HepG2 (cell line): ENCODE results near the gene KRT82.

Experiments used
- DMAP1 ChIP-seq: IDR thresholded peaks from 2 replicates; pipeline ENCODE4 v1.6.1; 2016
- EP300 ChIP-seq, 3 experiments: sonication (generic) in 1 of 3; formaldehyde crosslinking in 1 of 3; IDR thresholded peaks; 2 replicates each; pipeline versions ENCODE4 v1.5.1 to v1.6.1; 2011 to 2020; ENCODE audit warnings: low read depth in 2 of 3, low read length in 2 of 3, borderline replicate concordance in 1 of 3, improper control_type of control experiment in 1 of 3, mild to moderate bottlenecking in 1 of 3, missing genetic modification reagents in 1 of 3, moderate library complexity in 1 of 3
- POLR2A ChIP-seq, 2 experiments: IDR thresholded peaks; 2 replicates each; pipeline ENCODE4 v1.6.1; 2011; ENCODE audit warnings: low read depth in 2 of 2, low read length in 2 of 2, mild to moderate bottlenecking in 1 of 2, moderate library complexity in 1 of 2; ENCODE audit not compliant: insufficient read depth in 1 of 2
- TCF12 ChIP-seq, 2 experiments: fragments of 450-650 bp in 1 of 2; sonication (generic) in 1 of 2; formaldehyde crosslinking in 1 of 2; IDR thresholded peaks; 2 replicates each; pipeline versions ENCODE4 v1.6.1 to v1.8.0; 2017 to 2022; ENCODE audit warnings: antibody characterized with exemption in 1 of 2, mild to moderate bottlenecking in 1 of 2, missing genetic modification reagents in 1 of 2, moderate library complexity in 1 of 2
- ZNF703 ChIP-seq: sonication (generic); formaldehyde crosslinking; IDR thresholded peaks from 2 replicates; pipeline ENCODE4 v1.5.1; 2020; ENCODE audit warnings: missing genetic modification reagents, mild to moderate bottlenecking, moderate library complexity, borderline replicate concordance
- TF ChIP-seq, protein P1 (sequence below): sonication (generic); formaldehyde crosslinking; IDR thresholded peaks from 2 replicates; pipeline ENCODE4 v1.5.0; 2020; ENCODE audit warnings: mild to moderate bottlenecking, missing genetic modification reagents, moderate library complexity
- TF ChIP-seq, protein P2 (sequence below), 2 experiments: sonication (generic) in 1 of 2; formaldehyde crosslinking in 1 of 2; IDR thresholded peaks; 2 replicates each; pipeline versions ENCODE4 v1.4.0 to v1.6.1; 2018 to 2020; ENCODE audit warnings: missing genetic modification reagents in 2 of 2, borderline replicate concordance in 1 of 2, low read depth in 1 of 2, mild to moderate bottlenecking in 1 of 2, missing biosample characterization in 1 of 2

DNA sequence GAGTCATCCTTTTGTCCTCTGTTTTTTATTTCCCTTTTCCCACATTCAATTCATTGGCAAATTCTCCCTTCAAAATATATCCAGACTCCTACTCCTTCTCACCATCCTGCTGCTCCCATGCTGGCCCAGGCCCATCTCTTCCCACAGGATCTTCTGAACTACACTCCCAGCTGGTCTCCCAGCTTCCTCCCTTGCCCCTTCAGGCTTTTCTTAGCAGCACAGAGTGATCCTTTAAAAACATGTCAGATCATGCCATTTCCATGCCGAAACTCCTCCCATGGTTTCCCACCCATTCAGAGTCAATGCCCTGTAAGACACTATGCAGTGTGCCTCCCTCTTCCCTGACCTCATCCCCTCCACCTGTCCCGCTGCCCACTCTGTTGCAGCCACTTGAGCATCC, 18.3 kb downstream of the KRT82 start:
- TF ChIP-seq POLR2A (IDR thresholded peaks at IDR 0.05; ENCODE audit: insufficient read depth in 1 of 2, low read depth in 2 of 2, low read length in 2 of 2) (no peak), EP300 (IDR thresholded peaks at IDR 0.05; ENCODE audit: low read depth in 2 of 2, low read length in 2 of 2) (no peak), EP300 (CRISPR knock-in tag; IDR thresholded peaks at IDR 0.05; ENCODE audit: borderline replicate concordance) (no peak), DMAP1 (CRISPR knock-in tag) (no peak), TCF12 (IDR thresholded peaks at IDR 0.05) (no peak), TCF12 (CRISPR knock-in tag; IDR thresholded peaks at IDR 0.05) (no peak), ZNF703 (CRISPR knock-in tag) (no peak)
- TF ChIP-seq, protein P1, sequence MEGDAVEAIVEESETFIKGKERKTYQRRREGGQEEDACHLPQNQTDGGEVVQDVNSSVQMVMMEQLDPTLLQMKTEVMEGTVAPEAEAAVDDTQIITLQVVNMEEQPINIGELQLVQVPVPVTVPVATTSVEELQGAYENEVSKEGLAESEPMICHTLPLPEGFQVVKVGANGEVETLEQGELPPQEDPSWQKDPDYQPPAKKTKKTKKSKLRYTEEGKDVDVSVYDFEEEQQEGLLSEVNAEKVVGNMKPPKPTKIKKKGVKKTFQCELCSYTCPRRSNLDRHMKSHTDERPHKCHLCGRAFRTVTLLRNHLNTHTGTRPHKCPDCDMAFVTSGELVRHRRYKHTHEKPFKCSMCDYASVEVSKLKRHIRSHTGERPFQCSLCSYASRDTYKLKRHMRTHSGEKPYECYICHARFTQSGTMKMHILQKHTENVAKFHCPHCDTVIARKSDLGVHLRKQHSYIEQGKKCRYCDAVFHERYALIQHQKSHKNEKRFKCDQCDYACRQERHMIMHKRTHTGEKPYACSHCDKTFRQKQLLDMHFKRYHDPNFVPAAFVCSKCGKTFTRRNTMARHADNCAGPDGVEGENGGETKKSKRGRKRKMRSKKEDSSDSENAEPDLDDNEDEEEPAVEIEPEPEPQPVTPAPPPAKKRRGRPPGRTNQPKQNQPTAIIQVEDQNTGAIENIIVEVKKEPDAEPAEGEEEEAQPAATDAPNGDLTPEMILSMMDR (CRISPR knock-in tag) = no peak
- TF ChIP-seq, protein P2, sequence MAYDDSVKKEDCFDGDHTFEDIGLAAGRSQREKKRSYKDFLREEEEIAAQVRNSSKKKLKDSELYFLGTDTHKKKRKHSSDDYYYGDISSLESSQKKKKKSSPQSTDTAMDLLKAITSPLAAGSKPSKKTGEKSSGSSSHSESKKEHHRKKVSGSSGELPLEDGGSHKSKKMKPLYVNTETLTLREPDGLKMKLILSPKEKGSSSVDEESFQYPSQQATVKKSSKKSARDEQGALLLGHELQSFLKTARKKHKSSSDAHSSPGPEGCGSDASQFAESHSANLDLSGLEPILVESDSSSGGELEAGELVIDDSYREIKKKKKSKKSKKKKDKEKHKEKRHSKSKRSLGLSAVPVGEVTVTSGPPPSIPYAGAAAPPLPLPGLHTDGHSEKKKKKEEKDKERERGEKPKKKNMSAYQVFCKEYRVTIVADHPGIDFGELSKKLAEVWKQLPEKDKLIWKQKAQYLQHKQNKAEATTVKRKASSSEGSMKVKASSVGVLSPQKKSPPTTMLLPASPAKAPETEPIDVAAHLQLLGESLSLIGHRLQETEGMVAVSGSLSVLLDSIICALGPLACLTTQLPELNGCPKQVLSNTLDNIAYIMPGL (CRISPR knock-in tag; IDR thresholded peaks at IDR 0.05; ENCODE audit: borderline replicate concordance in 1 of 2, low read depth in 1 of 2) = no peak
